SU-DHL-6 (cell line): ENCODE results near the gene NSUN4.
A peak's percentile ranks its signal among the peaks of the same experiment; 100 is the strongest.
"Not testable (repeated sequence)": the region's sequence is repeated elsewhere in the genome, so short reads cannot be mapped to it uniquely, and the experiment has no call there.

Experiments
- H2AFZ ChIP-seq: fragments of 200-600 bp; sonication (generic); 2 replicates; pipeline ENCODE4 v1.6.1; 2014; ENCODE audit warnings: low read depth, mild to moderate bottlenecking, moderate library complexity, mixed read lengths, antibody characterized with exemption, low read length; ENCODE audit not compliant: severe bottlenecking
- H3F3A ChIP-seq: fragments of 200-600 bp; shearing (Covaris generic); 2 replicates; pipeline ENCODE4 v1.6.0; 2016; ENCODE audit warnings: antibody characterized with exemption, mild to moderate bottlenecking; ENCODE audit not compliant: insufficient read depth
- H3K27ac ChIP-seq: fragments of 200-600 bp; sonication (generic); 2 replicates; pipeline ENCODE4 v1.5.1; 2016; ENCODE audit warnings: low read depth, mild to moderate bottlenecking, low read length, moderate library complexity, mixed read lengths
- H3K27me3 ChIP-seq: fragments of 200-600 bp; sonication (generic), shearing (Covaris generic); 2 replicates; pipeline ENCODE4 v1.6.0; 2014; ENCODE audit warnings: mild to moderate bottlenecking, low read length
- H3K36me3 ChIP-seq: fragments of 200-600 bp; sonication (generic); 2 replicates; pipeline ENCODE4 v1.6.1; 2014; ENCODE audit warnings: mild to moderate bottlenecking, low read length, mixed read lengths
- H3K4me2 ChIP-seq: fragments of 300-600, 200-600 bp; shearing (Covaris generic), sonication (generic); 2 replicates; pipeline ENCODE4 v1.6.0; 2014; ENCODE audit warnings: low read length, low read depth, mild to moderate bottlenecking; ENCODE audit not compliant: poor library complexity, severe bottlenecking
- H3K4me3 ChIP-seq: fragments of 200-600 bp; sonication (generic); 2 replicates; pipeline ENCODE4 v1.5.1; 2014; ENCODE audit warnings: antibody characterized with exemption, low read length, mild to moderate bottlenecking, mixed read lengths; ENCODE audit not compliant: insufficient read depth, poor library complexity, severe bottlenecking
- H3K79me2 ChIP-seq: fragments of 200-600 bp; sonication (generic); 2 replicates; pipeline ENCODE4 v1.6.1; 2014; ENCODE audit warnings: mild to moderate bottlenecking, low read length, moderate library complexity; ENCODE audit not compliant: insufficient read depth
- H3K9ac ChIP-seq: fragments of 200-600 bp; sonication (generic); 2 replicates; pipeline ENCODE4 v1.7.0; 2014; ENCODE audit warnings: mild to moderate bottlenecking, low read length
- H3K9me2 ChIP-seq: fragments of 200-600 bp; sonication (generic); replicated peaks from 2 replicates; pipeline ENCODE4 v1.6.1; 2014; ENCODE audit warnings: low read length; ENCODE audit not compliant: insufficient read depth
- H3K9me3 ChIP-seq: fragments of 200-600 bp; sonication (generic); 2 replicates; pipeline ENCODE4 v1.6.1; 2014; ENCODE audit warnings: low read length, mixed read lengths; ENCODE audit not compliant: insufficient read depth
- H4K20me1 ChIP-seq: fragments of 200-600 bp; sonication (generic); 2 replicates; pipeline ENCODE4 v1.6.1; 2014; ENCODE audit warnings: low read depth, mild to moderate bottlenecking, antibody characterized with exemption, low read length, moderate library complexity, mixed read lengths

Gene NSUN4

GRCh38 chr1:46325285-46326076 lies 15.1 kb upstream of the NSUN4 start:
- not testable (repeated sequence) for H3K36me3 ChIP-seq, H3K9ac ChIP-seq, H4K20me1 ChIP-seq, H3K79me2 ChIP-seq, H3K27me3 ChIP-seq, H3K9me2 ChIP-seq, H3K9me3 ChIP-seq, H3K4me3 ChIP-seq
- Histone ChIP-seq H3K4me2 (peak overlapping the region; percentile 33), H2AFZ (peak overlapping the region; percentile 7), H3F3A (peaks cover 35% of the 10 kb centered on the region; the same call in 1 of the 2 replicates), H3K27ac (peak overlapping the region; percentile 78)

- not testable (repeated sequence) for H3K9ac ChIP-seq, H2AFZ ChIP-seq, H3K79me2 ChIP-seq, H3K9me3 ChIP-seq, H3K36me3 ChIP-seq, H3K9me2 ChIP-seq, H3K4me3 ChIP-seq, H4K20me1 ChIP-seq, H3K27me3 ChIP-seq
- peaks cover 50% of the 10 kb centered on the region for H3F3A ChIP-seq
- H3K4me2 ChIP-seq = peak overlapping the region; percentile 33
- H3K27ac ChIP-seq = peak overlapping the region; percentile 78
These were observed 12.4 kb upstream of the NSUN4 start for GRCh38 chr1:46328182-46328581.

GRCh38 chr1:46329807-46330206 lies 10.8 kb upstream of the NSUN4 start:
- H3K9me3 ChIP-seq, H3K79me2 ChIP-seq, H3K9me2 ChIP-seq, H4K20me1 ChIP-seq, H3K36me3 ChIP-seq, H3K27me3 ChIP-seq, H2AFZ ChIP-seq: not testable (repeated sequence)
- H3K27ac ChIP-seq = peak overlapping the region; percentile 78
- H3K4me3 ChIP-seq = peak overlapping the region; percentile 35
- peaks cover 52% of the 10 kb centered on the region for H3F3A ChIP-seq
- H3K9ac ChIP-seq = peak overlapping the region; percentile 45
- H3K4me2 ChIP-seq = peak overlapping the region; percentile 54

GRCh38 chr1:46330381-46330780 lies 10.2 kb upstream of the NSUN4 start:
- peaks cover 48% of the 10 kb centered on the region for H3F3A ChIP-seq
- H3K36me3 ChIP-seq, H3K9me2 ChIP-seq, H3K9me3 ChIP-seq, H2AFZ ChIP-seq, H4K20me1 ChIP-seq, H3K79me2 ChIP-seq, H3K27me3 ChIP-seq: not testable (repeated sequence)
- peak overlapping the region; percentile 45 for H3K9ac ChIP-seq
- H3K27ac ChIP-seq = peak overlapping the region; percentile 78
- H3K4me2 ChIP-seq = peak overlapping the region; percentile 54
- H3K4me3 ChIP-seq = peak overlapping the region; percentile 35

- Histone ChIP-seq H3K9ac (peak overlapping the region; percentile 68), H2AFZ (peak overlapping the region; percentile 36), H3F3A (peaks cover 33% of the 10 kb centered on the region), H3K4me2 (peak overlapping the region; percentile 76), H3K27ac (peak overlapping the region; percentile 93), H3K4me3 (peak overlapping the region; percentile 31)
- H3K9me2 ChIP-seq, H3K79me2 ChIP-seq, H3K27me3 ChIP-seq, H3K9me3 ChIP-seq, H3K36me3 ChIP-seq, H4K20me1 ChIP-seq: not testable (repeated sequence)
These were observed 8.6 kb upstream of the NSUN4 start for GRCh38 chr1:46331786-46332540.
